IMR-90 (cell line): Measurements from ENCODE around the gene KDSR. TPM values are rescaled to one million over a fixed set of nuclear protein-coding genes. Genes with fewer than 3 reads are reported as not detected.

ENCODE experiments used
- ATAC-seq: fragments of 200-7000 bp; cut with Tn5 transposase; 2 replicates; pipeline ENCODE4 v1.9.1; 2020; ENCODE audit warnings: low read depth, mild to moderate bottlenecking, moderate library complexity
- BruUV-seq: library from RNA; stranded (reverse); fragments of 400-500 nt; replicated peaks from 2 replicates; lab custom pipeline; 2021; lab: Mats Ljungman, UMichigan
- CTCF ChIA-PET: fragments of 300-600 bp; formaldehyde crosslinking; extraction: SDS; loops from one replicate; lab custom pipeline; 2021; ENCODE audit warnings: antibody characterized with exemption; lab: Yijun Ruan, JAX
- POLR2A ChIA-PET: fragments of 300-600 bp; sonication (Branson Sonifier 250); formaldehyde crosslinking; loops from one replicate; lab custom pipeline; 2022; ENCODE audit warnings: antibody characterized with exemption; ENCODE audit not compliant: unreplicated experiment; lab: Charles Lee
- DNase-seq: peaks from one replicate; pipeline ENCODE4 v3.0.0; 2013
- H2AFZ ChIP-seq: replicated peaks from 2 replicates; pipeline ENCODE3; 2013; ENCODE audit warnings: low read length, mild to moderate bottlenecking; ENCODE audit not compliant: poor library complexity
- H2AK5ac ChIP-seq: 2 replicates; pipeline ENCODE4 v1.6.1; 2013; ENCODE audit warnings: low read depth, low read length, inconsistent platforms
- H2AK9ac ChIP-seq: replicated peaks from 2 replicates; pipeline ENCODE3; 2013; ENCODE audit warnings: mild to moderate bottlenecking, low read depth, low read length, moderate library complexity; ENCODE audit not compliant: poor library complexity
- H2BK120ac ChIP-seq: 2 replicates; pipeline ENCODE4 v1.6.1; 2013; ENCODE audit warnings: low read depth, low read length, inconsistent platforms
- H2BK15ac ChIP-seq: 3 replicates; pipeline ENCODE4 v1.6.1; 2013; ENCODE audit warnings: low read depth, low read length, inconsistent platforms
- H2BK20ac ChIP-seq: 2 replicates; pipeline ENCODE4 v1.6.1; 2013; ENCODE audit warnings: low read depth, mild to moderate bottlenecking, inconsistent platforms, low read length, moderate library complexity
- H2BK5ac ChIP-seq: 2 replicates; pipeline ENCODE4 v1.6.1; 2013; ENCODE audit warnings: mild to moderate bottlenecking, low read depth, low read length, inconsistent platforms; ENCODE audit not compliant: poor library complexity, severe bottlenecking
- H3K14ac ChIP-seq: replicated peaks from 2 replicates; pipeline ENCODE4 v1.6.1; 2013; ENCODE audit warnings: low read depth, low read length, inconsistent platforms
- H3K18ac ChIP-seq: 2 replicates; pipeline ENCODE4 v1.6.1; 2013; ENCODE audit warnings: low read depth, low read length, control low read depth
- H3K23ac ChIP-seq: 2 replicates; pipeline ENCODE4 v1.6.1; 2013; ENCODE audit warnings: low read depth, low read length, inconsistent platforms
- H3K27ac ChIP-seq: 2 replicates; pipeline ENCODE4 v1.5.1; 2013; ENCODE audit warnings: mild to moderate bottlenecking, control low read depth, low read length; ENCODE audit not compliant: insufficient read depth
- H3K27me3 ChIP-seq: 2 replicates; pipeline ENCODE4 v1.6.1; 2013; ENCODE audit warnings: low read length; ENCODE audit not compliant: control insufficient read depth, insufficient read depth
- H3K36me3 ChIP-seq: 2 replicates; pipeline ENCODE4 v1.6.1; 2013; ENCODE audit warnings: low read length, mixed read lengths; ENCODE audit not compliant: control insufficient read depth, insufficient read depth
- H3K4ac ChIP-seq: 2 replicates; pipeline ENCODE4 v1.6.1; 2013; ENCODE audit warnings: low read depth, low read length, inconsistent platforms
- H3K4me1 ChIP-seq: 2 replicates; pipeline ENCODE4 v1.6.1; 2013; ENCODE audit warnings: low read length, mixed read lengths; ENCODE audit not compliant: control insufficient read depth, insufficient read depth
- H3K4me2 ChIP-seq: 2 replicates; pipeline ENCODE4 v1.6.1; 2013; ENCODE audit warnings: low read depth, mild to moderate bottlenecking, control low read depth, low read length, moderate library complexity
- H3K4me3 ChIP-seq: 2 replicates; pipeline ENCODE4 v1.5.1; 2013; ENCODE audit warnings: low read depth, mild to moderate bottlenecking, control low read depth, low read length, moderate library complexity; ENCODE audit not compliant: insufficient read depth
- H3K56ac ChIP-seq: 2 replicates; pipeline ENCODE4 v1.6.1; 2013; ENCODE audit warnings: low read length, inconsistent platforms; ENCODE audit not compliant: insufficient read depth; ENCODE audit errors: extremely low read depth
- H3K79me1 ChIP-seq, 2 experiments: 2 replicates each; pipeline ENCODE4 v1.6.1; 2013; ENCODE audit warnings: low read length in 2 of 2, inconsistent platforms in 1 of 2, low read depth in 1 of 2
- H3K9ac ChIP-seq: 2 replicates; pipeline ENCODE4 v1.6.1; 2013; ENCODE audit warnings: low read depth, low read length, control low read depth
- H3K9me1 ChIP-seq: 2 replicates; pipeline ENCODE4 v1.6.1; 2013; ENCODE audit warnings: low read length, inconsistent platforms; ENCODE audit not compliant: insufficient read depth
- H3K9me3 ChIP-seq: 2 replicates; pipeline ENCODE4 v1.6.1; 2013; ENCODE audit warnings: low read length; ENCODE audit not compliant: control insufficient read depth, insufficient read depth
- H4K20me1 ChIP-seq: 2 replicates; pipeline ENCODE4 v1.6.1; 2013; ENCODE audit warnings: low read length, inconsistent platforms; ENCODE audit not compliant: insufficient read depth
- H4K5ac ChIP-seq: 2 replicates; pipeline ENCODE4 v1.6.1; 2013; ENCODE audit warnings: mild to moderate bottlenecking, low read depth, low read length, control low read depth
- H4K8ac ChIP-seq, 2 experiments: 2 replicates each; pipeline ENCODE4 v1.6.1; 2013; ENCODE audit warnings: low read depth in 2 of 2, low read length in 2 of 2, control low read depth in 1 of 2, inconsistent platforms in 1 of 2
- H4K91ac ChIP-seq: 2 replicates; pipeline ENCODE4 v1.6.1; 2013; ENCODE audit warnings: low read depth, low read length, inconsistent platforms; ENCODE audit not compliant: insufficient read depth
- CHD1 ChIP-seq: IDR thresholded peaks from 2 replicates; pipeline ENCODE4 v1.6.1; 2012; ENCODE audit warnings: low read depth, low read length, improper control_type of control experiment
- MAZ ChIP-seq: IDR thresholded peaks from 2 replicates; pipeline ENCODE4 v1.6.1; 2012; ENCODE audit warnings: low read depth, mild to moderate bottlenecking, low read length, improper control_type of control experiment, moderate library complexity, borderline replicate concordance
- WGBS, 2 experiments: methylation state at CpG; one replicate each; pipeline versions ENCODE4 v1.1.5 to v1.1.7; 2013; ENCODE audit warnings: missing lambda C conversion rate in 2 of 2; ENCODE audit not compliant: insufficient read length in 1 of 2; ENCODE audit errors: extremely low coverage in 2 of 2; 5-methylcytosine and 5-hydroxymethylcytosine counted together
- dilution Hi-C: fragments of 300-500 bp; cut with HindIII; formaldehyde crosslinking; loops from one replicate; pipeline ENCODE4 v1.14.3; 2018; ENCODE audit warnings: low sequenced_read_pairs; ENCODE audit not compliant: unreplicated experiment
- in situ Hi-C: fragments of 300-500 bp; cut with MboI; formaldehyde crosslinking; loops from 3 replicates; pipeline ENCODE4 v1.14.3; 2019; ENCODE audit warnings: low sequenced_read_pairs, inconsistent platforms, mixed read lengths
- intact Hi-C: fragments of 100-400 bp; cut with micrococcal nuclease; formaldehyde crosslinking; loops from 2 replicates; pipeline ENCODE4 v1.10.0; 2022
- polyA plus RNA-seq, 3 experiments: library from polyadenylated mRNA; depleted of rRNA; stranded (reverse); fragments of >200 nt; gene quantifications; 2 replicates each; pipeline ENCODE4 v1.2.3, GENCODE V29; 2012; ENCODE audit warnings: low replicate concordance in 1 of 3
- total RNA-seq: library from RNA; depleted of rRNA; stranded (reverse); fragments of >200 nt; gene quantifications from 2 replicates; pipeline ENCODE4 v1.2.3, GENCODE V29; 2012

The KDSR gene
- total and polyA plus RNA-seq, 2 of the 4 experiments (the other 2 are of a cell fraction), result 21.5 to 21.9 TPM

DNA sequence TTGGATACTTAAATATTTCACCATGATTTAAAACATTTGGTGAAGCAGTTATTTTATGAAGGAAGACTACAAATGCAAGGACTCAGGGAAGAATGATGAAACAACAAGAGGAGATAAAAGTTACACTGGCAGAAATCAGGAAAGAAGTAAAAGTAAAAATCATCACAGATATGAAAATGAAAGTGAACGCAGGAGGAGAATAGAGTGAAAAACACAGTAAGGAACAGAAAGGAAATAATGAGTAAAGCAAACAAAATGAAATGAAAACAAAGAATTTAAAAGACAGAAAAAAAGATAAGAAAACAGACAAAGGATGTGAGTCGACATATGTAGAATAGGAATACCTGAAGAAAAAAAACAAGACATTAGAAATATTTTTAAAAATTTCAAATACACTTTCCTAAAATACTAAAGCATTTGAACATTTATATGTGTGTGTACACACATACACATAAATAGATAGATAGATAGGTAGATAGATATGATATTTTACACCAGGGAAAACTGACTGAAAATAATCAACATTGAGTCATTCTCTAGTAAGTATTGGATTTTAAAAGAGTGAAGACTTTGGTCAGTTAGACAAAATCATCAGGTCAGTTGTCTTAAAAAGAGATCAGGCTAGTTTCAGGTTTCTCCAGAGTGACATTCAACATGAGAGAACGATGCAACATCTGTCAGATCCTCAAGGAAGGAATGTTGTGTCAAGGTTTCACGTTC lies 12.1 kb upstream of the KDSR start (continued):
- no peak for TF ChIP-seq MAZ

DNA sequence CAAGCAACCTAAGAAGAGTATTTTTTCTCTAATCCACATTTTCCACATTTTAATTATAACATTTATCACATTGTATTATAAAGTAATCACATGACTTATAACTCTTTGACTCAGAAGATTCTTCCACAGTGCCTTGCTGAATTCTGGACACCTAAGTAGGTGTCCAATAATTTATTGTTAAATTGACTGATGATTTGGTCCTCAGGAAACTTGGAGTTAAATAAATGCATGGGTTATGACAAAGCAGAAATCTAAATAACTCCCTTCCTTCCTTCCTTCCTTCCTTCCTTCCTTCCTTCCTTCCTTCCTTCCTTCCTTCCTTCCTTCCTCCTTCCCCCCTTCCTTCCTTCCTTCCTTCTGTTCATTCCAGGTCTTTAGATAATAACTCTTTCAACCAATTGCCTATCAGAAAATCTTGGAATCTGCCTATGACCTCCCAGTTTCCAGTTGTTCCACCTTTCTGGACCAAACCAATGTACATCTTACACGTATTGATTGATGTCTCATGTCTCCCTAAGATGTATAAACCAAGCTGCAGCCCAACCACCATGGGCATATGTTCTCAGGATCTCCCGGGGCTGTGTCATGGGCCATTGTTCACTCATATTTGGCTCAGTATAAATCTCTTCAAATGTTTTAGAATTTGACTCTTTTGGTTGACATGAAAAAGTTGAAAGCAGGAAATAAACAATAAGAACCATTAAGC lies 10.4 kb upstream of the KDSR start:
- H3K9me1 ChIP-seq, result no peaks in the 10 kb centered on the region
- no peak overlapping the region for H3K27ac ChIP-seq
- no peak overlapping the region for H3K4me2 ChIP-seq
- no peak overlapping the region for H3K9ac ChIP-seq
- H3K9me3 ChIP-seq, result peaks cover 4% of the 10 kb centered on the region; the same call in 1 of the 2 replicates
- no peak overlapping the region for H3K4ac ChIP-seq
- H3K4me1 ChIP-seq, result no peaks in the 10 kb centered on the region
- BruUV-seq, result no TSS peak
- no peak overlapping the region for H4K5ac ChIP-seq
- H2AFZ ChIP-seq, result no peak overlapping the region
- no peak overlapping the region for H3K4me3 ChIP-seq
- no peak overlapping the region for H2BK120ac ChIP-seq
- no peak overlapping the region for H3K14ac ChIP-seq
- H3K27me3 ChIP-seq, result no peaks in the 10 kb centered on the region
- H3K56ac ChIP-seq, result no peak overlapping the region
- H4K8ac ChIP-seq, result no peak overlapping the region
- H2AK9ac ChIP-seq, result no peak overlapping the region
- no peak overlapping the region for H2BK20ac ChIP-seq
- dilution Hi-C loops (no loop called here), intact Hi-C loops (no loop called here), in situ Hi-C loops (no loop called here)
- ChIA-PET POLR2A (interaction anchor here (0.6 kb wide), 1 partner anchor 88 kb away, joined by 3 read pairs; no protein-coding TSS in a partner anchor), CTCF (no interaction called here)
- H3K23ac ChIP-seq, result no peak overlapping the region
- H4K91ac ChIP-seq, result no peak overlapping the region
- WGBS, 2 experiments, result 40% methylated on average over 1 of the region's 2 CpGs; no CpG with 5 or more reads in 1 of the 2 experiments
- DNase-seq, result no peak
- H3K79me1 ChIP-seq, result no peaks in the 10 kb centered on the region
- no peak overlapping the region for H2BK15ac ChIP-seq
- no peak for ATAC-seq
- H2BK5ac ChIP-seq, result no peak overlapping the region
- no peaks in the 10 kb centered on the region for H4K20me1 ChIP-seq
- H2AK5ac ChIP-seq, result no peak overlapping the region
- TF ChIP-seq CHD1, result no peak
- no peaks in the 10 kb centered on the region for H3K36me3 ChIP-seq
- H3K18ac ChIP-seq, result no peak overlapping the region
